RWPE2 (cell line): ENCODE data around the gene PHACTR1.
A peak's percentile ranks its signal among the peaks of the same experiment; 100 is the strongest.

Source experiments
- ATAC-seq: fragments of 200-7000 bp; cut with Tn5 transposase; 3 replicates; pipeline ENCODE4 v1.9.1; 2021; ENCODE audit warnings: low read depth
- DNase-seq: peaks from one replicate; pipeline ENCODE4 v3.0.0-alpha.2; 2020; ENCODE audit warnings: low spot score
- H3K27ac ChIP-seq: fragments of 450-650 bp; 2 replicates; pipeline ENCODE4 v1.5.1; 2017; ENCODE audit warnings: mild to moderate bottlenecking; ENCODE audit not compliant: poor library complexity, severe bottlenecking
- H3K27me3 ChIP-seq: fragments of 250-450 bp; sonication (Bioruptor Pico); 2 replicates; pipeline ENCODE4 v1.5.1; 2021; ENCODE audit warnings: mild to moderate bottlenecking, moderate library complexity; ENCODE audit not compliant: insufficient read depth, poor library complexity, severe bottlenecking
- H3K36me3 ChIP-seq: fragments of 250-450 bp; sonication (Bioruptor Pico); 2 replicates; pipeline ENCODE4 v1.5.1; 2020; ENCODE audit warnings: low read depth, mild to moderate bottlenecking, moderate library complexity
- H3K4me1 ChIP-seq: fragments of 250-450 bp; sonication (Bioruptor Pico); 2 replicates; pipeline ENCODE4 v1.5.1; 2021; ENCODE audit warnings: mild to moderate bottlenecking, moderate library complexity; ENCODE audit not compliant: insufficient read depth, poor library complexity, severe bottlenecking
- H3K4me3 ChIP-seq: fragments of 250-450 bp; sonication (Bioruptor Pico); 2 replicates; pipeline ENCODE4 v1.5.1; 2021; ENCODE audit warnings: mild to moderate bottlenecking, moderate library complexity; ENCODE audit not compliant: severe bottlenecking
- H3K9me3 ChIP-seq: fragments of 250-450 bp; sonication (Bioruptor Pico); 2 replicates; pipeline ENCODE4 v1.5.1; 2021; ENCODE audit warnings: mild to moderate bottlenecking, moderate library complexity; ENCODE audit not compliant: severe bottlenecking
- CTCF ChIP-seq: fragments of 450-650 bp; IDR thresholded peaks from one replicate; pipeline ENCODE4 v1.5.1; 2017; ENCODE audit warnings: mild to moderate bottlenecking, moderate library complexity; ENCODE audit not compliant: poor library complexity, severe bottlenecking

Gene PHACTR1

GRCh38 chr6:13304101-13304500, 587.5 kb downstream of the PHACTR1 start:
- Histone ChIP-seq H3K36me3 (peaks cover 49% of the 10 kb centered on the region), H3K4me3 (no peak overlapping the region), H3K4me1 (peaks cover 34% of the 10 kb centered on the region), H3K27ac (peak overlapping the region; percentile 82), H3K27me3 (no peaks in the 10 kb centered on the region), H3K9me3 (no peaks in the 10 kb centered on the region)
- ATAC-seq (no peak), DNase-seq (no peak)
- TF ChIP-seq CTCF: no peak

- Histone ChIP-seq H3K27ac (peak overlapping the region; percentile 82), H3K36me3 (peaks cover 52% of the 10 kb centered on the region), H3K9me3 (no peaks in the 10 kb centered on the region), H3K27me3 (no peaks in the 10 kb centered on the region), H3K4me3 (no peak overlapping the region), H3K4me1 (peaks cover 34% of the 10 kb centered on the region)
- DNase-seq (no peak), ATAC-seq (no peak)
- no peak for TF ChIP-seq CTCF
Measured at GRCh38 chr6:13304580-13305260, 588.2 kb downstream of the PHACTR1 start.

GRCh38 chr6:13305288-13305687, 588.7 kb downstream of the PHACTR1 start:
- Histone ChIP-seq H3K4me3 (no peak overlapping the region), H3K27ac (no peak overlapping the region)

GRCh38 chr6:13305791-13306190, 589.2 kb downstream of the PHACTR1 start:
- peaks cover 34% of the 10 kb centered on the region for H3K4me1 ChIP-seq
- no peaks in the 10 kb centered on the region for H3K27me3 ChIP-seq
- TF ChIP-seq CTCF: no peak
- peaks cover 51% of the 10 kb centered on the region for H3K36me3 ChIP-seq
- H3K9me3 ChIP-seq: no peaks in the 10 kb centered on the region
- ATAC-seq (no peak), DNase-seq (no peak)
- H3K27ac ChIP-seq: no peak overlapping the region
- no peak overlapping the region for H3K4me3 ChIP-seq

More at GRCh38 chr6:13305288-13305687, 588.7 kb downstream of the PHACTR1 start:
- Histone ChIP-seq H3K36me3 (peaks cover 52% of the 10 kb centered on the region), H3K4me1 (peaks cover 34% of the 10 kb centered on the region), H3K9me3 (no peaks in the 10 kb centered on the region), H3K27me3 (no peaks in the 10 kb centered on the region)
- no peak for TF ChIP-seq CTCF
- ATAC-seq (no peak), DNase-seq (no peak)

- peaks cover 53% of the 10 kb centered on the region for H3K36me3 ChIP-seq
- DNase-seq (no peak), ATAC-seq (peak; percentile 64)
- H3K27ac ChIP-seq: peak overlapping the region; percentile 90
- TF ChIP-seq CTCF: no peak
- no peaks in the 10 kb centered on the region for H3K27me3 ChIP-seq
- H3K9me3 ChIP-seq: no peaks in the 10 kb centered on the region
- H3K4me3 ChIP-seq: no peak overlapping the region
- H3K4me1 ChIP-seq: peaks cover 31% of the 10 kb centered on the region
Measured at GRCh38 chr6:13307508-13307995, 591.0 kb downstream of the PHACTR1 start.
